Measurements from ENCODE around the gene SLC39A5. TPM values are rescaled to one million over a fixed set of nuclear protein-coding genes. Genes with fewer than 3 reads are reported as not detected.
A peak's percentile ranks its signal among the peaks of the same experiment; 100 is the strongest.

Gene SLC39A5
- total RNA-seq, 2 experiments from 2014 or later = 0.64 TPM; not detected in 1

- Mint-ChIP-seq H3K27me3 (no peaks in the 10 kb centered on the region), H3K9me3 (no peaks in the 10 kb centered on the region), H3K27ac (peak overlapping the region; percentile 93), H3K4me1 (peaks cover 44% of the 10 kb centered on the region), H3K4me3 (peak overlapping the region; percentile 90), H3K36me3 (ENCODE audit: low read depth) (peaks cover 3% of the 10 kb centered on the region)
- ChIA-PET CTCF (interaction anchor here (0.6 to 4.0 kb wide), 11 partner anchors 10 to 101 kb away, joined by 3 to 39 read pairs (median 5); partner anchors contain the start of genes ANKRD52, ESYT1 and SMARCC2), POLR2A (interaction anchor here (0.7 kb wide), 2 partner anchors 11 to 49 kb away, joined by 3 to 4 read pairs; no protein-coding TSS in a partner anchor)
- no peak for DNase-seq
Measured at GRCh38 chr12:56220611-56221231, 9.1 kb upstream of the SLC39A5 start.

GRCh38 chr12:56221232-56221756 is 8.6 kb upstream of the SLC39A5 start:
- peak overlapping the region; percentile 93 for H3K27ac Mint-ChIP-seq
- CTCF ChIA-PET = interaction anchor here (0.6 to 4.0 kb wide), 23 partner anchors 10 to 175 kb away, joined by 3 to 39 read pairs (median 4); partner anchors contain the start of genes ANKRD52, ESYT1, SMARCC2 and STAT2
- peaks cover 49% of the 10 kb centered on the region for H3K4me1 Mint-ChIP-seq
- H3K27me3 Mint-ChIP-seq = no peaks in the 10 kb centered on the region
- POLR2A ChIA-PET = interaction anchor here (0.5 to 1.2 kb wide), 6 partner anchors 12 to 274 kb away, joined by 3 to 8 read pairs (median 4); no protein-coding TSS in a partner anchor
- DNase-seq = no peak
- H3K9me3 Mint-ChIP-seq = no peaks in the 10 kb centered on the region
- H3K36me3 Mint-ChIP-seq (ENCODE audit: low read depth) = peaks cover 6% of the 10 kb centered on the region
- peak overlapping the region; percentile 90 for H3K4me3 Mint-ChIP-seq

GRCh38 chr12:56221757-56222530 is 7.9 kb upstream of the SLC39A5 start, which contains the start of gene RNF41:
Gene RNF41, minus strand, starts transcription at chr12:56221922. Its CDS starts 7,875 bp downstream, at chr12:56214047.
- peaks cover 49% of the 10 kb centered on the region for H3K4me1 Mint-ChIP-seq
- ChIA-PET POLR2A (interaction anchor here (0.5 to 1.2 kb wide), 5 partner anchors 14 to 274 kb away, joined by 3 to 8 read pairs (median 4); no protein-coding TSS in a partner anchor), CTCF (interaction anchor here (0.6 to 4.0 kb wide), 25 partner anchors 9 to 373 kb away, joined by 3 to 39 read pairs (median 4); partner anchors contain the start of genes ANKRD52, COQ10A, ESYT1 and SMARCC2)
- no peaks in the 10 kb centered on the region for H3K9me3 Mint-ChIP-seq
- DNase-seq = peak; percentile 95
- no peaks in the 10 kb centered on the region for H3K27me3 Mint-ChIP-seq
- peaks cover 4% of the 10 kb centered on the region for H3K36me3 Mint-ChIP-seq (ENCODE audit: low read depth)
- peak within 1 kb of the TSS; percentile 93 for H3K27ac Mint-ChIP-seq
- peak within 1 kb of the TSS; percentile 90 for H3K4me3 Mint-ChIP-seq

- no peak for DNase-seq
- peak overlapping the region; percentile 90 for H3K4me3 Mint-ChIP-seq
- CTCF ChIA-PET = interaction anchor here (0.6 to 4.0 kb wide), 18 partner anchors 8 to 374 kb away, joined by 3 to 39 read pairs (median 4); partner anchors contain the start of genes COQ10A, ESYT1, SMARCC2 and STAT2
- H3K36me3 Mint-ChIP-seq (ENCODE audit: low read depth) = peaks cover 6% of the 10 kb centered on the region
- peak overlapping the region; percentile 93 for H3K27ac Mint-ChIP-seq
- H3K4me1 Mint-ChIP-seq = peaks cover 49% of the 10 kb centered on the region
- H3K9me3 Mint-ChIP-seq = no peaks in the 10 kb centered on the region
- POLR2A ChIA-PET = interaction anchor here (1.2 kb wide), 1 partner anchor 15 kb away, joined by 4 read pairs; no protein-coding TSS in a partner anchor
- H3K27me3 Mint-ChIP-seq = no peaks in the 10 kb centered on the region
Measured at GRCh38 chr12:56222531-56222895, 7.3 kb upstream of the SLC39A5 start.

GRCh38 chr12:56223571-56224101 is 6.2 kb upstream of the SLC39A5 start:
- Mint-ChIP-seq H3K9me3 (no peaks in the 10 kb centered on the region), H3K36me3 (ENCODE audit: low read depth) (peaks cover 6% of the 10 kb centered on the region), H3K27me3 (no peaks in the 10 kb centered on the region), H3K4me1 (peaks cover 49% of the 10 kb centered on the region), H3K4me3 (peak overlapping the region; percentile 90), H3K27ac (peak overlapping the region; percentile 93)
- POLR2A ChIA-PET = no interaction called here
- no peak for DNase-seq
- CTCF ChIA-PET = interaction anchor here (0.7 to 4.0 kb wide), 4 partner anchors 18 to 104 kb away, joined by 3 to 30 read pairs (median 6); no protein-coding TSS in a partner anchor

GRCh38 chr12:56224102-56224701 is 5.6 kb upstream of the SLC39A5 start, which contains the start of gene NABP2:
Gene NABP2, plus strand, starts transcription at chr12:56224342. Its CDS starts 515 bp downstream, at chr12:56224857.
- Mint-ChIP-seq H3K27ac (peak within 1 kb of the TSS; percentile 93), H3K4me3 (peak within 1 kb of the TSS; percentile 90), H3K4me1 (peaks cover 49% of the 10 kb centered on the region), H3K9me3 (no peaks in the 10 kb centered on the region), H3K36me3 (ENCODE audit: low read depth) (peaks cover 6% of the 10 kb centered on the region), H3K27me3 (no peaks in the 10 kb centered on the region)
- ChIA-PET CTCF (interaction anchor here (0.7 kb wide), 1 partner anchor 84 kb away, joined by 3 read pairs; no protein-coding TSS in a partner anchor), POLR2A (no interaction called here)
- DNase-seq = peak; percentile 96

GRCh38 chr12:56224954-56225353 is 4.9 kb upstream of the SLC39A5 start:
- Mint-ChIP-seq H3K4me3 (peak overlapping the region; percentile 90), H3K27me3 (no peaks in the 10 kb centered on the region), H3K9me3 (no peaks in the 10 kb centered on the region), H3K36me3 (ENCODE audit: low read depth) (peaks cover 6% of the 10 kb centered on the region), H3K4me1 (peaks cover 48% of the 10 kb centered on the region), H3K27ac (peak overlapping the region; percentile 86)
- ChIA-PET CTCF (interaction anchor here (1.3 kb wide), 1 partner anchor 9 kb away, joined by 8 read pairs; no protein-coding TSS in a partner anchor), POLR2A (no interaction called here)
- no peak for DNase-seq

GRCh38 chr12:56229082-56229481 is 769 bp upstream of the SLC39A5 start:
- Mint-ChIP-seq H3K9me3 (no peaks in the 10 kb centered on the region), H3K36me3 (ENCODE audit: low read depth) (peaks cover 6% of the 10 kb centered on the region), H3K27me3 (no peaks in the 10 kb centered on the region), H3K4me3 (no peak overlapping the region), H3K4me1 (peaks cover 18% of the 10 kb centered on the region), H3K27ac (peak overlapping the region; percentile 36)
- no peak for DNase-seq
- ChIA-PET POLR2A (no interaction called here), CTCF (interaction anchor here (0.9 to 1.0 kb wide), 2 partner anchors 13 to 96 kb away, joined by 3 read pairs; no protein-coding TSS in a partner anchor)

- ChIA-PET CTCF (interaction anchor here (0.6 to 2.1 kb wide), 4 partner anchors 9 to 1307 kb away, joined by 3 to 10 read pairs (median 5); partner anchors contain the start of genes ANKRD52 and RNF41), POLR2A (no interaction called here)
- no peaks in the 10 kb centered on the region for H3K9me3 Mint-ChIP-seq
- no peaks in the 10 kb centered on the region for H3K27me3 Mint-ChIP-seq
- no peak overlapping the region for H3K4me3 Mint-ChIP-seq
- H3K27ac Mint-ChIP-seq = no peak overlapping the region
- peaks cover 6% of the 10 kb centered on the region for H3K36me3 Mint-ChIP-seq (ENCODE audit: low read depth)
- peaks cover 6% of the 10 kb centered on the region for H3K4me1 Mint-ChIP-seq
- DNase-seq = no peak
Measured at GRCh38 chr12:56230432-56231183, 757 bp downstream of the SLC39A5 start.

- Mint-ChIP-seq H3K4me3 (no peak overlapping the region), H3K36me3 (ENCODE audit: low read depth) (peaks cover 4% of the 10 kb centered on the region), H3K27me3 (no peaks in the 10 kb centered on the region), H3K4me1 (peaks cover 2% of the 10 kb centered on the region), H3K27ac (no peak overlapping the region), H3K9me3 (no peaks in the 10 kb centered on the region)
- no peak for DNase-seq
- CTCF ChIA-PET = interaction anchor here (0.8 to 2.1 kb wide), 3 partner anchors 9 to 231 kb away, joined by 6 to 10 read pairs (median 7); partner anchors contain the start of genes ANKRD52 and RNF41
- POLR2A ChIA-PET = no interaction called here
Measured at GRCh38 chr12:56231184-56231582, 1.3 kb downstream of the SLC39A5 start.

- H3K4me1 Mint-ChIP-seq = no peaks in the 10 kb centered on the region
- no peaks in the 10 kb centered on the region for H3K9me3 Mint-ChIP-seq
- H3K36me3 Mint-ChIP-seq (ENCODE audit: low read depth) = no peaks in the 10 kb centered on the region
- no peak overlapping the region for H3K27ac Mint-ChIP-seq
- ChIA-PET POLR2A (no interaction called here), CTCF (interaction anchor here (1.8 kb wide), 1 partner anchor 10 kb away, joined by 8 read pairs; no protein-coding TSS in a partner anchor)
- H3K27me3 Mint-ChIP-seq = no peaks in the 10 kb centered on the region
- DNase-seq = no peak
- H3K4me3 Mint-ChIP-seq = no peak overlapping the region
Measured at GRCh38 chr12:56234746-56235436, 5.0 kb downstream of the SLC39A5 start.

Data from activated CD4-positive, alpha-beta T cell treated with anti-CD3 and anti-CD28 coated beads, Interleukin-2, amount 10 ng/mL, durations not matched to agents 7 days and 5 days (primary cell).